Caco-2 (cell line): Measurements from ENCODE around the gene MBOAT7. TPM values are rescaled to one million over a fixed set of nuclear protein-coding genes. Genes with fewer than 3 reads are reported as not detected.
"Not testable (repeated sequence)": the region's sequence is repeated elsewhere in the genome, so short reads cannot be mapped to it uniquely, and the experiment has no call there.

Experiments
- BruUV-seq: library from RNA; stranded (reverse); fragments of 400-500 nt; replicated peaks from 2 replicates; lab custom pipeline; 2021; lab: Mats Ljungman, UMichigan
- CTCF ChIA-PET: fragments of 300-600 bp; sonication (Branson Sonifier 250); formaldehyde crosslinking; loops from one replicate; lab custom pipeline; 2022; ENCODE audit warnings: antibody characterized with exemption; lab: Charles Lee
- POLR2A ChIA-PET: fragments of 300-600 bp; sonication (Branson Sonifier 250); formaldehyde crosslinking; loops from one replicate; lab custom pipeline; 2022; ENCODE audit warnings: antibody characterized with exemption; lab: Charles Lee
- DNase-seq, 2 experiments: peaks; one replicate each; pipeline versions ENCODE4 v3.0.0 to v3.0.0-alpha.2; 2020 to 2022
- H3K27me3 ChIP-seq: replicated peaks from 2 replicates; pipeline ENCODE4 v1.6.0; 2011; ENCODE audit warnings: low read length; ENCODE audit not compliant: control insufficient read depth, insufficient read depth
- H3K36me3 ChIP-seq: 2 replicates; pipeline ENCODE4 v1.5.1; 2011; ENCODE audit warnings: low read length; ENCODE audit not compliant: control insufficient read depth, insufficient read depth
- H3K4me1 ChIP-seq: fragments of 250-450 bp; sonication (Bioruptor Pico); 2 replicates; pipeline ENCODE4 v1.5.1; 2020; ENCODE audit warnings: mild to moderate bottlenecking
- H3K4me3 ChIP-seq: 2 replicates; pipeline ENCODE4 v1.5.1; 2011; ENCODE audit warnings: low read depth, mild to moderate bottlenecking, control low read depth, low read length
- H3K9me3 ChIP-seq: fragments of 250-450 bp; sonication (Bioruptor Pico); 2 replicates; pipeline ENCODE4 v1.5.1; 2020; ENCODE audit warnings: mild to moderate bottlenecking, moderate library complexity
- H3K27ac Mint-ChIP-seq: one replicate; pipeline ENCODE4 v1.8.0; 2022; ENCODE audit warnings: mixed read lengths; ENCODE audit not compliant: unreplicated experiment
- H3K27me3 Mint-ChIP-seq: one replicate; pipeline ENCODE4 v1.8.0; 2022; ENCODE audit warnings: mixed read lengths; ENCODE audit not compliant: insufficient read depth, unreplicated experiment
- H3K36me3 Mint-ChIP-seq: one replicate; pipeline ENCODE4 v1.8.0; 2022; ENCODE audit warnings: mild to moderate bottlenecking, mixed read lengths; ENCODE audit not compliant: insufficient read depth, unreplicated experiment
- H3K4me1 Mint-ChIP-seq: one replicate; pipeline ENCODE4 v1.8.0; 2022; ENCODE audit warnings: low read depth, mixed read lengths; ENCODE audit not compliant: unreplicated experiment
- H3K4me3 Mint-ChIP-seq: one replicate; pipeline ENCODE4 v1.8.0; 2022; ENCODE audit warnings: mild to moderate bottlenecking, moderate library complexity, mixed read lengths; ENCODE audit not compliant: unreplicated experiment
- H3K9me3 Mint-ChIP-seq: one replicate; pipeline ENCODE4 v1.8.0; 2022; ENCODE audit warnings: mixed read lengths; ENCODE audit not compliant: unreplicated experiment
- intact Hi-C: fragments of 100-400 bp; cut with micrococcal nuclease; formaldehyde crosslinking; loops from one replicate; pipeline ENCODE4 v1.10.0; 2022; ENCODE audit not compliant: unreplicated experiment
- total RNA-seq: library from RNA; stranded (reverse); gene quantifications from 2 replicates; pipeline ENCODE4 v1.2.3, GENCODE V29; 2022
- TF ChIP-seq, protein P1 (sequence below), 2 experiments: fragments of 200-600 bp in 1 of 2; IDR thresholded peaks; 1 replicate in 1 of 2; 2 replicates in 1 of 2; pipeline versions ENCODE4 v1.5.1 to v1.8.0; 2011 to 2022; ENCODE audit warnings: antibody characterized with exemption in 1 of 2, control low read depth in 1 of 2, inconsistent platforms in 1 of 2, low read depth in 1 of 2, low read length in 1 of 2, mild to moderate bottlenecking in 1 of 2, moderate library complexity in 1 of 2; ENCODE audit not compliant: insufficient read depth in 1 of 2, severe bottlenecking in 1 of 2, unreplicated experiment in 1 of 2

The MBOAT7 gene
- total RNA-seq, 1 experiment from 2014 or later: 137 TPM

DNA sequence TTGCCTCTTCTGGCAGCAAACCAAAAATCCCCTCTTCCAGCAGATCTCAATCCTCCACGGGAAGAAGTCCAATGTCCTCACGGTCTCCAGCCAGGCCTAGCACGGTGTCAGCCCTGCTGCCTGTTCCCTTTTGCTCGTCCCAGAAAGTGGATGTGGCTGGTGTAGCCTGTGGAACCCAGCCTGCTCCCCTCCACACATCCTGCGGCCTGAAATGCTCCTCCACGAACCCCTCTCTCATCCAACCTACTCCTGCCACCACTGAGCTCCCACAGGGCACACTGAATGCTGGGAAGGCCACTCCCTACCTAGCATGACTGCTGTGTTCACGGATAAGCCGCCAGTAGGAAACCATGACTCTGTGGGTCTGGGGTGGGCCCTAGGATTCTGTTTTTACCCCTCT is 3.0 kb downstream of the MBOAT7 start:
- H3K4me3 Mint-ChIP-seq: no peak overlapping the region
- Histone ChIP-seq H3K36me3 (no peaks in the 10 kb centered on the region), H3K27me3 (no peaks in the 10 kb centered on the region), H3K4me3 (no peak overlapping the region), H3K9me3 (no peaks in the 10 kb centered on the region), H3K4me1 (0 out of 2 replicates have a peak, but pooled peaks cover 6% of the 10 kb centered on the region)
- intact Hi-C loops: no loop called here
- no peak overlapping the region for H3K27ac Mint-ChIP-seq
- DNase-seq: no peak
- CTCF ChIA-PET: no interaction called here
- H3K27me3 Mint-ChIP-seq: no peaks in the 10 kb centered on the region
- TF ChIP-seq, protein P1, sequence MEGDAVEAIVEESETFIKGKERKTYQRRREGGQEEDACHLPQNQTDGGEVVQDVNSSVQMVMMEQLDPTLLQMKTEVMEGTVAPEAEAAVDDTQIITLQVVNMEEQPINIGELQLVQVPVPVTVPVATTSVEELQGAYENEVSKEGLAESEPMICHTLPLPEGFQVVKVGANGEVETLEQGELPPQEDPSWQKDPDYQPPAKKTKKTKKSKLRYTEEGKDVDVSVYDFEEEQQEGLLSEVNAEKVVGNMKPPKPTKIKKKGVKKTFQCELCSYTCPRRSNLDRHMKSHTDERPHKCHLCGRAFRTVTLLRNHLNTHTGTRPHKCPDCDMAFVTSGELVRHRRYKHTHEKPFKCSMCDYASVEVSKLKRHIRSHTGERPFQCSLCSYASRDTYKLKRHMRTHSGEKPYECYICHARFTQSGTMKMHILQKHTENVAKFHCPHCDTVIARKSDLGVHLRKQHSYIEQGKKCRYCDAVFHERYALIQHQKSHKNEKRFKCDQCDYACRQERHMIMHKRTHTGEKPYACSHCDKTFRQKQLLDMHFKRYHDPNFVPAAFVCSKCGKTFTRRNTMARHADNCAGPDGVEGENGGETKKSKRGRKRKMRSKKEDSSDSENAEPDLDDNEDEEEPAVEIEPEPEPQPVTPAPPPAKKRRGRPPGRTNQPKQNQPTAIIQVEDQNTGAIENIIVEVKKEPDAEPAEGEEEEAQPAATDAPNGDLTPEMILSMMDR (IDR thresholded peaks at IDR 0.05; ENCODE audit: insufficient read depth in 1 of 2, low read depth in 1 of 2, low read length in 1 of 2, severe bottlenecking in 1 of 2, unreplicated experiment in 1 of 2): no peak
- H3K9me3 Mint-ChIP-seq: no peaks in the 10 kb centered on the region
- no TSS peak for BruUV-seq
- peaks cover 14% of the 10 kb centered on the region for H3K4me1 Mint-ChIP-seq
- POLR2A ChIA-PET: interaction anchor here (0.6 kb wide), 1 partner anchor 932 kb away, joined by 4 read pairs; no protein-coding TSS in a partner anchor
- H3K36me3 Mint-ChIP-seq: peaks cover 56% of the 10 kb centered on the region

GRCh38 chr19:54183431-54183830 is 5.9 kb downstream of the MBOAT7 start:
- Mint-ChIP-seq H3K9me3 (no peaks in the 10 kb centered on the region), H3K27ac (no peak overlapping the region), H3K4me1 (peaks cover 14% of the 10 kb centered on the region), H3K36me3 (peaks cover 45% of the 10 kb centered on the region), H3K27me3 (no peaks in the 10 kb centered on the region), H3K4me3 (no peak overlapping the region)
- H3K36me3 ChIP-seq: no peaks in the 10 kb centered on the region
- BruUV-seq: no TSS peak
- ChIA-PET POLR2A (no interaction called here), CTCF (interaction anchor here (1.7 kb wide), 1 partner anchor 10 kb away, joined by 4 read pairs; no protein-coding TSS in a partner anchor)
- intact Hi-C loops: no loop called here
- 0 out of 2 replicates have a peak, but pooled peaks cover 6% of the 10 kb centered on the region for H3K4me1 ChIP-seq
- H3K27me3 ChIP-seq: no peaks in the 10 kb centered on the region
- H3K9me3 ChIP-seq: no peaks in the 10 kb centered on the region
- H3K4me3 ChIP-seq: no peak overlapping the region
- TF ChIP-seq, protein P1 (IDR thresholded peaks at IDR 0.05; ENCODE audit: insufficient read depth in 1 of 2, low read depth in 1 of 2, low read length in 1 of 2, severe bottlenecking in 1 of 2, unreplicated experiment in 1 of 2): no peak
- no peak for DNase-seq

GRCh38 chr19:54181894-54182293 is 7.5 kb downstream of the MBOAT7 start:
- H3K36me3 ChIP-seq, H3K4me1 Mint-ChIP-seq, H3K4me3 Mint-ChIP-seq, H3K4me3 ChIP-seq, H3K27ac Mint-ChIP-seq, DNase-seq, H3K27me3 ChIP-seq, intact Hi-C loops, H3K4me1 ChIP-seq, H3K9me3 ChIP-seq, H3K9me3 Mint-ChIP-seq, POLR2A ChIA-PET, BruUV-seq, H3K27me3 Mint-ChIP-seq: not testable (repeated sequence)
- peaks cover 43% of the 10 kb centered on the region for H3K36me3 Mint-ChIP-seq
- CTCF ChIA-PET: interaction anchor here (1.2 kb wide), 1 partner anchor 9 kb away, joined by 6 read pairs; no protein-coding TSS in a partner anchor
